ENCODE measurements around the gene CTBP2. TPM values are rescaled to one million over a fixed set of nuclear protein-coding genes. Genes with fewer than 3 reads are reported as not detected.
"Not testable (repeated sequence)": the region's sequence is repeated elsewhere in the genome, so short reads cannot be mapped to it uniquely, and the experiment has no call there.

CTBP2 gene
- total RNA-seq, 2 experiments from 2014 or later, result 0.27 to 0.29 TPM

DNA sequence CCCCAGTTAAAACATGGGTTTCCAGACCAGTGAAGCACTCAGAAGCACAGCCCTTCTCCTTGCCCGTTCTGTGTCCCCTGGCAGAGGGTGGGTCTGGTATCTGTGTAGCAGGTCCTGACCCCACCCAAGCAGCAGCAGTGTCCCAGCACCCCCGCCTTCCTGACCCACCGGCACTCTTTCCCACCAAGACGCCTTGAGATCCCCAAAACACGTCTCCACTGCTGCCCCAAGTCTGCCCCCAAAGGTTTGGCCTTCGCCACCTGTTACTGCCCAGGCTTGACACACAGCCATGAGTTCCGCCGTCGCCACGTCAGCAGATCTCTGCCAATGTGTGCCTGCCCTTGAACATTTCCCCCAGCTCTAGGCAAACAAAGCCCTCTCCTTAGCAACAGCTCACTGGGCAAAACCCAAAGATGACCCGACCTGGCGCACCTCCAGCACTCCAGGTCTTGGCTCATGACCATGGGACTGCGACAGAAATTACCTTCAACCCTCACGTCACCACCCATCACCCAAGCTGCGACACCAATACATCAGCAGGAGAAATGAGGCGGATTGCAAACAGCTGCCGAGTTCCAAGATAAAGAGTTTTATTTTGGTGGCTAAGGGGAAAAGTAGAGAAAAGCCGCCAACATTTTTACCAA, 75.6 kb downstream of the CTBP2 start:
- Mint-ChIP-seq H3K4me1 (ENCODE audit: low read depth) (no peaks in the 10 kb centered on the region), H3K4me3 (no peak overlapping the region), H3K27ac (no peak overlapping the region), H3K9me3 (no peaks in the 10 kb centered on the region), H3K27me3 (peaks cover 5% of the 10 kb centered on the region), H3K36me3 (no peaks in the 10 kb centered on the region)
- POLR2A ChIA-PET, result no interaction called here
- no peak for DNase-seq
- CTCF ChIA-PET, result no interaction called here
- intact Hi-C loops (cut with micrococcal nuclease), result no loop called here

DNA sequence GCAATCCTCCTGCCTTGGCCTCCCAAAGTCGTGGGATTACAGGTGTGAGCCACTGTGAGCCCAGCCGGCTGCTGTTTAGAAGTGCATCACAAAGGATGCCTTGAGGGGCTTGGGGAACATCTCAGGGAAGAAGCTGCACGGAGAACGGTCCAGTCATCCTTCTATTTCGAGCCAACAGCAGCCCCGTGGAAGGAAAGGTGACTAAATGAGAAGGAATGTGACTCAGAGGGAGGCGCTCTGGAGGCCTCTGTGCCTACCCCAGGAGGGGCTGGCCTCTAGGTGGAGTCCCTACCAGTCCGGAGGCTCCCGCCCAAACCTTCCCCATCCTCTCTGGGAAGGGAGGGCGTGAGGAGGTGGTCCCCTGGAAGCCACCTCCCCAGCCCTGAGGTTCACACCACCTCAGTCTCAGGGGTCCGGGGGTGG, 76.2 kb downstream of the CTBP2 start:
- H3K4me1 Mint-ChIP-seq (ENCODE audit: low read depth), result no peaks in the 10 kb centered on the region
- no peak overlapping the region for H3K27ac Mint-ChIP-seq
- ChIA-PET CTCF (no interaction called here), POLR2A (no interaction called here)
- H3K9me3 Mint-ChIP-seq, result no peaks in the 10 kb centered on the region
- H3K36me3 Mint-ChIP-seq, result no peaks in the 10 kb centered on the region
- DNase-seq, result no peak
- no peak overlapping the region for H3K4me3 Mint-ChIP-seq
- intact Hi-C loops (cut with micrococcal nuclease), result no loop called here
- H3K27me3 Mint-ChIP-seq, result peaks cover 5% of the 10 kb centered on the region

DNA sequence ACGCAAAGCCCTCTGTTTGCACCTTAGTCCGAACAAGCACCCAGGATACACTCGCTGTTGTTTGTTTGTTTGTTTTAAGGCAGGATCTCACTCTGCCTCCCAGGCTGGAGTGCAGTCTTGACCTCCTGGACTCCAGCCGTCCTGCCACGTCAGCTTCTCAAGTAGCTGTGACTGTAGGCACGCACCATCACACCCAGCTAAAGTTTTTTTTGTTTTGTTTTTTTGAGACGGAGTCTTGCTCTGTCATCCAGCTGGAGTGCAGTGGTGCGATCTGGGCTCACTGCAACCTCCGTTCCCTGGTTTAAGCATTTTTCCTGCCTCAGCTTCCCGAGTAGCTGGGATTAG, 76.8 kb downstream of the CTBP2 start:
- CTCF ChIA-PET, result no interaction called here
- no peak overlapping the region for H3K27ac Mint-ChIP-seq
- H3K9me3 Mint-ChIP-seq, result no peaks in the 10 kb centered on the region
- no peaks in the 10 kb centered on the region for H3K4me1 Mint-ChIP-seq (ENCODE audit: low read depth)
- intact Hi-C loops (cut with micrococcal nuclease), result no loop called here
- H3K27me3 Mint-ChIP-seq, result peaks cover 5% of the 10 kb centered on the region
- POLR2A ChIA-PET, result no interaction called here
- no peak for DNase-seq
- no peaks in the 10 kb centered on the region for H3K36me3 Mint-ChIP-seq
- no peak overlapping the region for H3K4me3 Mint-ChIP-seq

DNA sequence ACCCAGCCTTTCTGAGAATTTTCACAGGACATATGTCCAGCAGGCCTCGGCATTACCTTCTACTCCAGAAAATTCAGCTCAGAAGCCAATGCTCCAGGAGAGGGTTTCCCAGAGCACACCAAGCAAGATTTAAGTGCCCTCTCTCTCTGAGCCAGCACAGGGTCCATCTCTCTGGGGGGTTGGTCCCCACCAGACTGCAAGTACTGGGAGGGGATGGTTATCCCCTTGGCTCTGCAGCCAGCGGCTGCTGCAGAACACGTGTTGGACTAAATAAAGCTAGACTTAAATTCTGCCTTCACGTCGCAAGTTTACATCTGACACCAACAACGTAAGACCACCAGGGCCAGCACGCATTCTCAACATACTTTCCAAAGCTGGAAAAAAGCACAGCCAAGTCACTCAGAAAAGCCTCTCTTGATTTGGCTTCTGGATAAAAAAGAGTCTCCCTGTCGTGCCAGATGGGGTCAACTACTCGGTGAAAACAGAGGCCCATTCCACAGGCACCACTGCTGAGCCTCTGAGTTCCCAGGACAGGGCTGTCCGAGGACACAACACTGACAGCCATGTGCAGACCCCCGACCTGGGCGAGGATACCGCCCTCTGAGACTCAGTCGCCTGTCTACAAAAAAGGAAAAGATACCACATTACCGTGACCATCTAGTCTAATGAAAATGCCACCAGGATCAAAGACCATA, 77.3 kb downstream of the CTBP2 start:
- DNase-seq, result no peak
- no peak overlapping the region for H3K27ac Mint-ChIP-seq
- CTCF ChIA-PET, result no interaction called here
- intact Hi-C loops (cut with micrococcal nuclease), result no loop called here
- POLR2A ChIA-PET, result no interaction called here
- no peaks in the 10 kb centered on the region for H3K4me1 Mint-ChIP-seq (ENCODE audit: low read depth)
- no peaks in the 10 kb centered on the region for H3K9me3 Mint-ChIP-seq
- no peaks in the 10 kb centered on the region for H3K36me3 Mint-ChIP-seq
- H3K4me3 Mint-ChIP-seq, result no peak overlapping the region
- H3K27me3 Mint-ChIP-seq, result peaks cover 5% of the 10 kb centered on the region

DNA sequence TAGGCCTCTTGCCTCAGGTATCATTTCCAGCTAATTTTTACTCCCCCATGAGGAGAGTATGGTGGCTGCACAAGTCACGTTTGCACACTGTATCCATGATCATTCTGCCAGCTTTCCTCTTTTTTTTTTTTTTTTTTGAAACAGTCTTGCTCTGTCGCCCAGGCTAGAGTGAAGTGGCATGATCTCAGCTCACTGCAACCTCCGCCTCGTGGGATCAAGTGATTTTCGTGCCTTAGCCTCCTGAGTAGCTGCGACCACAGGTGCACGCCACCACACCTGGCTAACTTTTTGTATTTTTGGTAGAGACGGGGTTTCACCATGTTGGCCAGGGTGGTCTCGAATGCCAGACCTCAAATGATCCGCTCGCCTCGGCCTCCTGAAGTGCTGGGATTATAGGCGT, 77.9 kb downstream of the CTBP2 start:
- POLR2A ChIA-PET; H3K36me3 Mint-ChIP-seq; H3K4me1 Mint-ChIP-seq (ENCODE audit: low read depth); H3K27me3 Mint-ChIP-seq; H3K4me3 Mint-ChIP-seq; DNase-seq; intact Hi-C loops (cut with micrococcal nuclease); H3K9me3 Mint-ChIP-seq; H3K27ac Mint-ChIP-seq; CTCF ChIA-PET: not testable (repeated sequence)

DNA sequence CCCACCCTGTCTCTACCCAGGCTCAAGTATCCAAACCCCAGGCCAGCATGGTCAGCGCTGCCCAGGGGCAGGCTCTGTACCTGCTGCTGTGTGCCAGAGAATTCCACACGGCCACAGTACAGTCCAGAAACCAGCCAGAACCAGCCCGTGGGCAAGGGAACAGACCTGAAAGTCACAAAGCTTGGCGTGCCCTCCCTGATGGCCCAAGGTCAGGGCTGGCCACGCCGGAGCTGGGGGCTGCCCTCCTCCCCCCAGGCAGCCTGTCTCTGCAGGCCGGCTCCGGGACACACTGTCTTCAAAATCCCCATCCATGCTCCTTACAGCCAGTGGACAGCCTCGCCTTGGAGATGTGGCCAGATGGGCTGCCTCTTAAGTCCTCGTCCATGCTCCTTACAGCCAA, 78.4 kb downstream of the CTBP2 start:
- POLR2A ChIA-PET, result no interaction called here
- no peak for DNase-seq
- no peaks in the 10 kb centered on the region for H3K9me3 Mint-ChIP-seq
- no peaks in the 10 kb centered on the region for H3K36me3 Mint-ChIP-seq
- H3K27me3 Mint-ChIP-seq, result peaks cover 3% of the 10 kb centered on the region
- no peaks in the 10 kb centered on the region for H3K4me1 Mint-ChIP-seq (ENCODE audit: low read depth)
- H3K4me3 Mint-ChIP-seq, result no peak overlapping the region
- CTCF ChIA-PET, result no interaction called here
- H3K27ac Mint-ChIP-seq, result no peak overlapping the region
- intact Hi-C loops (cut with micrococcal nuclease), result no loop called here

DNA sequence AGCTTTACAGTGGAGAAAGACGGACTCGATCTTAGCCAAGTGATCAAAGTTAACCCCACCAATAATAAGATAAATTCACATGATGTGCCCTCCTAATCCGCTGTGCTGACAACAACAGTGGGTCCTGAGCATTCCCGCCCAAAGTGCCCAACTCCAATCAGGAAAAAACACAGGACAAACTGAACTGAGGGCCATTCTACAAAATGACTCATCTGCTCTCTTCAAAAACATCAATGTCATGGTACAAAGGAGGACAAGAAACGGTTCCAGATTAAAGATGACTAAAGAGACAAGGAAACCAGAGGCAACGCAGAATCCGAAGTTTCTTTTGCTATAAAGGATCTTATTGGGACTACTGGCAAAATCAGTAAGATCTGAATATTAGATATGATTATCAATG, 79.4 kb downstream of the CTBP2 start:
- H3K27me3 Mint-ChIP-seq, result peaks cover 8% of the 10 kb centered on the region
- H3K36me3 Mint-ChIP-seq, result no peaks in the 10 kb centered on the region
- no peaks in the 10 kb centered on the region for H3K4me1 Mint-ChIP-seq (ENCODE audit: low read depth)
- no peak for DNase-seq
- intact Hi-C loops (cut with micrococcal nuclease), result no loop called here
- no peak overlapping the region for H3K27ac Mint-ChIP-seq
- H3K4me3 Mint-ChIP-seq, result no peak overlapping the region
- no peaks in the 10 kb centered on the region for H3K9me3 Mint-ChIP-seq
- POLR2A ChIA-PET, result interaction anchor here (0.6 kb wide), 1 partner anchor 683 kb away, joined by 3 read pairs; no protein-coding TSS in a partner anchor
- CTCF ChIA-PET, result no interaction called here

DNA sequence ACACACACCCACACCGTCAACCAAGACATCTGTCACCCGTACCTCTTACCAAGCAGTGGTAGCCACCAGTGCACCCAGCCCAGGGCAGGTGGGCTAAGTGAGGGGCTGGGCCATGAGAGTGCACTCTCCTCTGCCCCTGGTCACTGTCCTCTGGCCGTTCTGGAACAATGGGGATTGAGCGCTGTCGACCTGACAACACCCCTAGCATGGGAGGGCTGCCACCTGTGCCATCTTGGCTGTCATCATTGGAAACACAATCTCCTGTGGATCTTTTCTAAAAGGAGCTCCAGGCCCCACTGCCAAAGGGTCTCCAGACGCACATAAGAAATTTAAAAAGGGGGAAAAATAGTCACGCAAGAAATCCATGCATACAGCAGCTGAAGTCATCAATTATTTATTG, 80.1 kb downstream of the CTBP2 start:
- POLR2A ChIA-PET, result no interaction called here
- Mint-ChIP-seq H3K27ac (no peak overlapping the region), H3K4me3 (no peak overlapping the region), H3K36me3 (no peaks in the 10 kb centered on the region), H3K4me1 (ENCODE audit: low read depth) (no peaks in the 10 kb centered on the region), H3K27me3 (peaks cover 8% of the 10 kb centered on the region), H3K9me3 (no peaks in the 10 kb centered on the region)
- CTCF ChIA-PET, result no interaction called here
- intact Hi-C loops (cut with micrococcal nuclease), result no loop called here
- no peak for DNase-seq

DNA sequence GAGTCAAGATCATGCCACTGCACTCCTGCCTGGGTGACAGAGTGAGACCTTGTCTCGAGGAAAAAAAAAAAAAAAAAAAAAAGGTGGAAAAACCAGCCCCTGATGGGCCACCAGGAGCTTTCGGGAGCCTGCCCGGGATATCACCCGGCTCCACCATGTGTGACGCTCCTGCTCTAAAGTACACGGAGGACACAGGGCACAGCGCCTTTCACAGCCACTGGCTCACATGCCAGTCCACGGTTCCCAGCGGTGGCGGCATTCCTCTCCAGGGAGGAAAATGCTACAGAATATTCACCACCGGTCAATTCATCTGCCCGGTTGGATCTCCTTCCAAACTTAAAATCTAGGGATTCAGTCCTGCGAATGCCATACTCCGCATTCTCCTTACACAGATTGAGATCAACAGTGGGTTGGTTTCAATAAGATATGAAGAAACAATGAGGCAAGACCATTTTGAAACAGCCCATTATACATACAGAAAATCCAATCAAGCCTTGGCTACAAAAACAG, 81.2 kb downstream of the CTBP2 start:
- CTCF ChIA-PET, result no interaction called here

DNA sequence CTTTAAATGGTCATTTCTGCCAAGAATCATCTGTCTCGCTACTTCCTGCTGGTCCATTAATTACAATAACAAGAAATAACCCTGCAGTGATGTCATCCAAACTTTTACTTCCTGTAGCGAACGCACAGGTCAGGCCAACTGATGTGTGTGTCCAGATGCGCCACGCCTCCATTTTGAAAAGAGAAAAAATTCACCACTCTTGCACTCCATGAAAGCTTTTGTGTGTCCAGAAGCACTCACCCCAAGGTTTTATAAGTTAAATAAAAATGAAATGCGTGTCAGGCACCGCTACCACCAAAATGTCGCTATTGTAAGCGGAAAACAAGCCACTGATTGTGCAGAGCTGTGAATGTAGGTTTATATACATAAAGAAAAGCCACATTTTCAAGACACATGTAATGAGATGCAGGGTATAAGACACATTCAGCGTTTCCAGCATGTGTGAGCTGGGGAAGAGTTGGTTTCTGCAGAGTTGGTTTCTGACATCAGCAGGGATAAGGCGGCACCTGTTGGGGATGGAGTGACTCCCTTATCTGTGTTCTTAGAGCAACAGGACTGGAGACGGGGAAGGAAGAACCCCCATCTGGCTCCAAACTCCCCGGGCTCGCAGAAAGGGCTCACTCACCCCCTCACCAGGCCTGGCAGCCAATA, 83.3 kb downstream of the CTBP2 start:
- ChIA-PET POLR2A (no interaction called here), CTCF (no interaction called here)
- intact Hi-C loops (cut with micrococcal nuclease), result no loop called here
- Mint-ChIP-seq H3K9me3 (no peaks in the 10 kb centered on the region), H3K27me3 (peaks cover 12% of the 10 kb centered on the region), H3K4me1 (ENCODE audit: low read depth) (no peaks in the 10 kb centered on the region), H3K4me3 (no peak overlapping the region), H3K36me3 (no peaks in the 10 kb centered on the region), H3K27ac (no peak overlapping the region)
- DNase-seq, result no peak

More for the DNA sequence above, 81.2 kb downstream of the CTBP2 start:
- Mint-ChIP-seq H3K36me3 (no peaks in the 10 kb centered on the region), H3K27ac (no peak overlapping the region), H3K9me3 (no peaks in the 10 kb centered on the region), H3K4me3 (no peak overlapping the region), H3K27me3 (peaks cover 5% of the 10 kb centered on the region), H3K4me1 (ENCODE audit: low read depth) (no peaks in the 10 kb centered on the region)
- POLR2A ChIA-PET, result no interaction called here
- intact Hi-C loops (cut with micrococcal nuclease), result no loop called here
- no peak for DNase-seq

DNA sequence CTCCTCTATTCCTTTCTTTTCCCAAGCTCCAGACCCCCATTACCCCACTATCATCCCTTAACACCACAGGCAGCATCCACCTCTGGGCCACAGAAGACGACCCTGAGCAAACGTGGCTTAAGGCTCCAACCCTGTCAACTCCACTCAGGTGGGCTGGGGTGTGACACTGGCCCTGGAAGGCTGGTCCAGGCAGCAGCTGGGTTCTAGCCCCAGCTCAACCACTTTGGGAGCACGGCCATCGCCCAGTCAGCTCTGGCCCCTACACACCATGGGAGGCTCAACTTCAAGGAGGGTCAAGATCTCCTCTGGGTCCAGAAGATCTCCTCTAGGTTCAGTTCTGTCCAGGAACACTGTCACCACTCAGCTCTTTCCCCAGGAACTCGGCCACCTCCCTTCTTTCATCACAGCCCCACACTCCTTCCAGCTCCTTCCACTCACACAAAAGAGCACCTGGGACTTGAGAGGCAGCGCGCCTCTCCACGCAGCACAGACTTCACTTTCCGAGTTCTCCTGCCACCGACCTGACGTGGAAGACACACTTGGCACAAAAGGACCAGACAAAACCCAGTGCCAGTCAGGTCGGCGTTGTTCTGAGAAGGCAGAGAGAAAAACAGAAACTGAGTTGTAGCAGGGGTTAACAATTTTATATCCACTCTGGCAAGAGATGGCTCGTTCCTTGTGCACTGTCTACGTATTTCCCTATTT, 84.1 kb downstream of the CTBP2 start:
- Mint-ChIP-seq H3K27me3 (peaks cover 13% of the 10 kb centered on the region), H3K4me3 (no peak overlapping the region), H3K27ac (no peak overlapping the region), H3K36me3 (no peaks in the 10 kb centered on the region), H3K9me3 (no peaks in the 10 kb centered on the region), H3K4me1 (ENCODE audit: low read depth) (no peaks in the 10 kb centered on the region)
- DNase-seq, result no peak
- ChIA-PET CTCF (interaction anchor here (0.6 kb wide), 2 partner anchors 16 to 638 kb away, joined by 3 read pairs; no protein-coding TSS in a partner anchor), POLR2A (no interaction called here)
- intact Hi-C loops (cut with micrococcal nuclease), result no loop called here

DNA sequence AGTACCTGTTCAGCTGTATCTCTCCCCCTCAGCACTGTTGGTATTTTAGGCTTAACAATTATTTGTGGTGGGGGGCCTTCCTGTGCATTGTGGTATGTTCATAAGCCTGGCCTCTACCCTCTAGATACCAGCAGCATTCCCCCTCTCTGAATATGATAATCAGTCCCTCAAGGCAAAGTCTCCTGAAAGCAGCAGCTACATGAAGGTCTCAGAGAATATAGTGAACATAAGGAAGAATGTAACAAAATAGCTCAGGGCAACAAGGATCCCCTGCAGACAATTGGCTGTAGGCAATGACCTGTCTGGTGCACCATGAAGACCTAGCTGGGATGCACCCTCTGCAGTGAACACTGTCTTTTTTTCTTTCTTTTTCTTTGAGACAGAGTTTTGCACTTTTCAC, 86.4 kb downstream of the CTBP2 start:
- Mint-ChIP-seq H3K36me3 (no peaks in the 10 kb centered on the region), H3K27me3 (peaks cover 16% of the 10 kb centered on the region), H3K9me3 (no peaks in the 10 kb centered on the region), H3K4me1 (ENCODE audit: low read depth) (no peaks in the 10 kb centered on the region), H3K4me3 (no peak overlapping the region), H3K27ac (no peak overlapping the region)
- intact Hi-C loops (cut with micrococcal nuclease), result no loop called here
- no peak for DNase-seq
- CTCF ChIA-PET, result interaction anchor here (0.5 to 1.2 kb wide), 2 partner anchors 26 to 32 kb away, joined by 3 to 5 read pairs; no protein-coding TSS in a partner anchor
- POLR2A ChIA-PET, result no interaction called here

Data from activated CD4-positive, alpha-beta memory T cell treated with anti-CD3 and anti-CD28 coated beads for 36 hours (primary cell).